IMR-90 (cell line): ENCODE results near the gene KCNIP3. TPM values are rescaled to one million over a fixed set of nuclear protein-coding genes. Genes with fewer than 3 reads are reported as not detected.

Source experiments
- ATAC-seq: fragments of 200-7000 bp; cut with Tn5 transposase; 2 replicates; pipeline ENCODE4 v1.9.1; 2020; ENCODE audit warnings: low read depth, mild to moderate bottlenecking, moderate library complexity
- BruUV-seq: library from RNA; stranded (reverse); fragments of 400-500 nt; replicated peaks from 2 replicates; lab custom pipeline; 2021; lab: Mats Ljungman, UMichigan
- CTCF ChIA-PET: fragments of 300-600 bp; formaldehyde crosslinking; extraction: SDS; loops from one replicate; lab custom pipeline; 2021; ENCODE audit warnings: antibody characterized with exemption; lab: Yijun Ruan, JAX
- POLR2A ChIA-PET: fragments of 300-600 bp; sonication (Branson Sonifier 250); formaldehyde crosslinking; loops from one replicate; lab custom pipeline; 2022; ENCODE audit warnings: antibody characterized with exemption; ENCODE audit not compliant: unreplicated experiment; lab: Charles Lee
- DNase-seq: peaks from one replicate; pipeline ENCODE4 v3.0.0; 2013
- H2AFZ ChIP-seq: replicated peaks from 2 replicates; pipeline ENCODE3; 2013; ENCODE audit warnings: low read length, mild to moderate bottlenecking; ENCODE audit not compliant: poor library complexity
- H2AK5ac ChIP-seq: 2 replicates; pipeline ENCODE4 v1.6.1; 2013; ENCODE audit warnings: low read depth, low read length, inconsistent platforms
- H2AK9ac ChIP-seq: replicated peaks from 2 replicates; pipeline ENCODE3; 2013; ENCODE audit warnings: mild to moderate bottlenecking, low read depth, low read length, moderate library complexity; ENCODE audit not compliant: poor library complexity
- H2BK120ac ChIP-seq: 2 replicates; pipeline ENCODE4 v1.6.1; 2013; ENCODE audit warnings: low read depth, low read length, inconsistent platforms
- H2BK15ac ChIP-seq: 3 replicates; pipeline ENCODE4 v1.6.1; 2013; ENCODE audit warnings: low read depth, low read length, inconsistent platforms
- H2BK20ac ChIP-seq: 2 replicates; pipeline ENCODE4 v1.6.1; 2013; ENCODE audit warnings: low read depth, mild to moderate bottlenecking, inconsistent platforms, low read length, moderate library complexity
- H2BK5ac ChIP-seq: 2 replicates; pipeline ENCODE4 v1.6.1; 2013; ENCODE audit warnings: mild to moderate bottlenecking, low read depth, low read length, inconsistent platforms; ENCODE audit not compliant: poor library complexity, severe bottlenecking
- H3K14ac ChIP-seq: replicated peaks from 2 replicates; pipeline ENCODE4 v1.6.1; 2013; ENCODE audit warnings: low read depth, low read length, inconsistent platforms
- H3K18ac ChIP-seq: 2 replicates; pipeline ENCODE4 v1.6.1; 2013; ENCODE audit warnings: low read depth, low read length, control low read depth
- H3K23ac ChIP-seq: 2 replicates; pipeline ENCODE4 v1.6.1; 2013; ENCODE audit warnings: low read depth, low read length, inconsistent platforms
- H3K27ac ChIP-seq: 2 replicates; pipeline ENCODE4 v1.5.1; 2013; ENCODE audit warnings: mild to moderate bottlenecking, control low read depth, low read length; ENCODE audit not compliant: insufficient read depth
- H3K27me3 ChIP-seq: 2 replicates; pipeline ENCODE4 v1.6.1; 2013; ENCODE audit warnings: low read length; ENCODE audit not compliant: control insufficient read depth, insufficient read depth
- H3K36me3 ChIP-seq: 2 replicates; pipeline ENCODE4 v1.6.1; 2013; ENCODE audit warnings: low read length, mixed read lengths; ENCODE audit not compliant: control insufficient read depth, insufficient read depth
- H3K4ac ChIP-seq: 2 replicates; pipeline ENCODE4 v1.6.1; 2013; ENCODE audit warnings: low read depth, low read length, inconsistent platforms
- H3K4me1 ChIP-seq: 2 replicates; pipeline ENCODE4 v1.6.1; 2013; ENCODE audit warnings: low read length, mixed read lengths; ENCODE audit not compliant: control insufficient read depth, insufficient read depth
- H3K4me2 ChIP-seq: 2 replicates; pipeline ENCODE4 v1.6.1; 2013; ENCODE audit warnings: low read depth, mild to moderate bottlenecking, control low read depth, low read length, moderate library complexity
- H3K4me3 ChIP-seq: 2 replicates; pipeline ENCODE4 v1.5.1; 2013; ENCODE audit warnings: low read depth, mild to moderate bottlenecking, control low read depth, low read length, moderate library complexity; ENCODE audit not compliant: insufficient read depth
- H3K56ac ChIP-seq: 2 replicates; pipeline ENCODE4 v1.6.1; 2013; ENCODE audit warnings: low read length, inconsistent platforms; ENCODE audit not compliant: insufficient read depth; ENCODE audit errors: extremely low read depth
- H3K79me1 ChIP-seq, 2 experiments: 2 replicates each; pipeline ENCODE4 v1.6.1; 2013; ENCODE audit warnings: low read length in 2 of 2, inconsistent platforms in 1 of 2, low read depth in 1 of 2
- H3K9ac ChIP-seq: 2 replicates; pipeline ENCODE4 v1.6.1; 2013; ENCODE audit warnings: low read depth, low read length, control low read depth
- H3K9me1 ChIP-seq: 2 replicates; pipeline ENCODE4 v1.6.1; 2013; ENCODE audit warnings: low read length, inconsistent platforms; ENCODE audit not compliant: insufficient read depth
- H3K9me3 ChIP-seq: 2 replicates; pipeline ENCODE4 v1.6.1; 2013; ENCODE audit warnings: low read length; ENCODE audit not compliant: control insufficient read depth, insufficient read depth
- H4K20me1 ChIP-seq: 2 replicates; pipeline ENCODE4 v1.6.1; 2013; ENCODE audit warnings: low read length, inconsistent platforms; ENCODE audit not compliant: insufficient read depth
- H4K5ac ChIP-seq: 2 replicates; pipeline ENCODE4 v1.6.1; 2013; ENCODE audit warnings: mild to moderate bottlenecking, low read depth, low read length, control low read depth
- H4K8ac ChIP-seq, 2 experiments: 2 replicates each; pipeline ENCODE4 v1.6.1; 2013; ENCODE audit warnings: low read depth in 2 of 2, low read length in 2 of 2, control low read depth in 1 of 2, inconsistent platforms in 1 of 2
- H4K91ac ChIP-seq: 2 replicates; pipeline ENCODE4 v1.6.1; 2013; ENCODE audit warnings: low read depth, low read length, inconsistent platforms; ENCODE audit not compliant: insufficient read depth
- CHD1 ChIP-seq: IDR thresholded peaks from 2 replicates; pipeline ENCODE4 v1.6.1; 2012; ENCODE audit warnings: low read depth, low read length, improper control_type of control experiment
- CTCF ChIP-seq: conservative IDR thresholded peaks from 2 replicates; pipeline ENCODE4 v1.5.1; 2012; ENCODE audit warnings: mild to moderate bottlenecking, low read depth, low read length, improper control_type of control experiment
- FOS ChIP-seq: fragments of 150-350 bp; IDR thresholded peaks from 2 replicates; pipeline ENCODE4 v1.6.1; 2016; ENCODE audit warnings: low read depth, low read length
- NFE2L2 ChIP-seq: fragments of 150-350 bp; IDR thresholded peaks from 2 replicates; pipeline ENCODE4 v1.6.1; 2016; ENCODE audit warnings: low read depth, mild to moderate bottlenecking, low read length
- RFX5 ChIP-seq: IDR thresholded peaks from 2 replicates; pipeline ENCODE4 v1.8.0; 2012; ENCODE audit warnings: low read depth, mild to moderate bottlenecking, low read length, moderate library complexity
- WGBS, 2 experiments: methylation state at CpG; one replicate each; pipeline versions ENCODE4 v1.1.5 to v1.1.7; 2013; ENCODE audit warnings: missing lambda C conversion rate in 2 of 2; ENCODE audit not compliant: insufficient read length in 1 of 2; ENCODE audit errors: extremely low coverage in 2 of 2; 5-methylcytosine and 5-hydroxymethylcytosine counted together
- dilution Hi-C: fragments of 300-500 bp; cut with HindIII; formaldehyde crosslinking; loops from one replicate; pipeline ENCODE4 v1.14.3; 2018; ENCODE audit warnings: low sequenced_read_pairs; ENCODE audit not compliant: unreplicated experiment
- in situ Hi-C: fragments of 300-500 bp; cut with MboI; formaldehyde crosslinking; loops from 3 replicates; pipeline ENCODE4 v1.14.3; 2019; ENCODE audit warnings: low sequenced_read_pairs, inconsistent platforms, mixed read lengths
- intact Hi-C: fragments of 100-400 bp; cut with micrococcal nuclease; formaldehyde crosslinking; loops from 2 replicates; pipeline ENCODE4 v1.10.0; 2022
- polyA plus RNA-seq, 3 experiments: library from polyadenylated mRNA; depleted of rRNA; stranded (reverse); fragments of >200 nt; gene quantifications; 2 replicates each; pipeline ENCODE4 v1.2.3, GENCODE V29; 2012; ENCODE audit warnings: low replicate concordance in 1 of 3
- total RNA-seq: library from RNA; depleted of rRNA; stranded (reverse); fragments of >200 nt; gene quantifications from 2 replicates; pipeline ENCODE4 v1.2.3, GENCODE V29; 2012
- TF ChIP-seq, protein P1 (sequence below): fragments of 150-350 bp; IDR thresholded peaks from 2 replicates; pipeline ENCODE4 v1.6.1; 2016; ENCODE audit warnings: low read depth, mild to moderate bottlenecking, low read length, moderate library complexity, borderline replicate concordance

Gene KCNIP3
- total and polyA plus RNA-seq, 2 of the 4 experiments (the other 2 are of a cell fraction): 0.72 to 1.4 TPM

- H4K8ac ChIP-seq: no peak overlapping the region
- no peak overlapping the region for H2BK20ac ChIP-seq
- H3K14ac ChIP-seq: no peak overlapping the region
- no peaks in the 10 kb centered on the region; the same call in 1 of the 2 replicates for H3K27me3 ChIP-seq
- no peak overlapping the region for H4K5ac ChIP-seq
- H3K27ac ChIP-seq: no peak overlapping the region
- H3K4me2 ChIP-seq: no peak overlapping the region
- ChIA-PET POLR2A (no interaction called here), CTCF (no interaction called here)
- no peak overlapping the region for H3K23ac ChIP-seq
- H3K9ac ChIP-seq: no peak overlapping the region
- no TSS peak for BruUV-seq
- H3K36me3 ChIP-seq: no peaks in the 10 kb centered on the region
- ATAC-seq: no peak
- H2AK5ac ChIP-seq: no peak overlapping the region
- dilution Hi-C loops: no loop called here
- H3K18ac ChIP-seq: no peak overlapping the region
- 89 to 100% methylated on average over 2 to 10 of the region's 10 CpGs for WGBS, 2 experiments
- H2AFZ ChIP-seq: no peak overlapping the region
- H2BK15ac ChIP-seq: no peak overlapping the region
- H2BK120ac ChIP-seq: no peak overlapping the region
- H3K79me1 ChIP-seq: no peaks in the 10 kb centered on the region
- no peaks in the 10 kb centered on the region for H3K9me1 ChIP-seq
- H3K9me3 ChIP-seq: no peaks in the 10 kb centered on the region
- H3K56ac ChIP-seq: no peak overlapping the region
- TF ChIP-seq CTCF (no peak), RFX5 (no peak), NFE2L2 (no peak), FOS (no peak), CHD1 (no peak)
- TF ChIP-seq, protein P1, sequence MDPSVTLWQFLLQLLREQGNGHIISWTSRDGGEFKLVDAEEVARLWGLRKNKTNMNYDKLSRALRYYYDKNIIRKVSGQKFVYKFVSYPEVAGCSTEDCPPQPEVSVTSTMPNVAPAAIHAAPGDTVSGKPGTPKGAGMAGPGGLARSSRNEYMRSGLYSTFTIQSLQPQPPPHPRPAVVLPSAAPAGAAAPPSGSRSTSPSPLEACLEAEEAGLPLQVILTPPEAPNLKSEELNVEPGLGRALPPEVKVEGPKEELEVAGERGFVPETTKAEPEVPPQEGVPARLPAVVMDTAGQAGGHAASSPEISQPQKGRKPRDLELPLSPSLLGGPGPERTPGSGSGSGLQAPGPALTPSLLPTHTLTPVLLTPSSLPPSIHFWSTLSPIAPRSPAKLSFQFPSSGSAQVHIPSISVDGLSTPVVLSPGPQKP: no peak
- H4K20me1 ChIP-seq: no peaks in the 10 kb centered on the region
- no peak overlapping the region for H2AK9ac ChIP-seq
- peak overlapping the region; percentile 80 for H2BK5ac ChIP-seq
- intact Hi-C loops: no loop called here
- peaks cover 3% of the 10 kb centered on the region; the same call in 1 of the 2 replicates for H3K4me1 ChIP-seq
- H3K4ac ChIP-seq: no peak overlapping the region
- H4K91ac ChIP-seq: no peak overlapping the region
- no peak for DNase-seq
- in situ Hi-C loops: no loop called here
- no peak overlapping the region for H3K4me3 ChIP-seq
Measured at GRCh38 chr2:95325590-95326432, 28.7 kb downstream of the KCNIP3 start.
